Lower leg skin (tissue), 4 donors: Measurements from ENCODE around the gene CNTFR. TPM values are rescaled to one million over a fixed set of nuclear protein-coding genes. Genes with fewer than 3 reads are reported as not detected.

Source experiments
- DNase-seq, 2 donors: peaks; one replicate each; pipeline ENCODE4 v3.0.0-alpha.2; 2019; ENCODE audit warnings: low spot score in 2 of 2
- H3K4me3 ChIP-seq: fragments of 200-600 bp; sonication (generic); 2 replicates; pipeline ENCODE4 v1.5.1; 2017; ENCODE audit warnings: mild to moderate bottlenecking, low read depth; ENCODE audit not compliant: poor library complexity, severe bottlenecking
- POLR2A ChIP-seq, 2 donors: fragments of 450-650 bp; IDR thresholded peaks; one replicate each; pipeline ENCODE4 v1.6.1; 2016 to 2017; ENCODE audit warnings: antibody characterized with exemption in 2 of 2, mild to moderate bottlenecking in 1 of 2, moderate library complexity in 1 of 2
- WGBS, 2 donors: methylation state at CpG; one replicate each; pipeline ENCODE4 v1.1.5; 2018; 5-methylcytosine and 5-hydroxymethylcytosine counted together
- intact Hi-C: fragments of 100-400 bp; cut with DNase I; formaldehyde crosslinking; loops from one replicate; pipeline ENCODE4 v1.15.0; 2023; ENCODE audit warnings: low total_unique reads
- total RNA-seq, 4 donors: library from RNA; depleted of rRNA; stranded (reverse); fragments of >200 nt; gene quantifications; one replicate each; pipeline ENCODE4 v1.1.0, GENCODE V29; 2016
- TF ChIP-seq, protein P1 (sequence below), 3 donors: fragments of 450-650 bp; IDR thresholded peaks; one replicate each; pipeline ENCODE4 v1.5.1; 2016; ENCODE audit warnings: antibody characterized with exemption in 3 of 3, mild to moderate bottlenecking in 3 of 3, moderate library complexity in 2 of 3

Gene CNTFR
- total RNA-seq, 4 donors from 2014 or later = 2.5 to 13.4 (median 3.9) TPM

DNA sequence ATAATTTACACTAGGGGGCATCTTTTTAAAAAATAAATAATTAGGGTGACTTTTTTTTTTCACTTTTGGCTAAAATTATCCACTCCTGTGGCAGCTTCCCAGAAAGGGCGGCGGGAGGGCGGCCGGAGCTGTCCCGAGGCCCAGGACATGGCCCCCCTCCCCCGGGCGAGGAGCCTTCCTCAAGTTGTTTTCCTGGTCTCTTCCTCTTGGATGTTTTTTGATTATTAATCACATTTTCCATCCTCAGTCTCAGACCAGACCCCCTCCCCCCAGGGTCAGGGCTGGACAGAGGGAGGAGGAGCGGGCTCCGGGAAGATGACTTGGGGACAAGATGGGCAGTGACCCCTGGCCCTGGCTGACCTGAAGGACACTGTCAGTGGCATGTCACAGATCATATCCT lies 4.7 kb upstream of the CNTFR start:
- intact Hi-C loops = loop anchor here (5.0 to 10.0 kb wide), 2 partner anchors 42 to 159 kb away; no protein-coding TSS in a partner anchor
- WGBS, 2 donors = 61 to 65% methylated on average over 9 of the region's 9 CpGs
- no peak overlapping the region for H3K4me3 ChIP-seq
- no peak for TF ChIP-seq POLR2A (IDR thresholded peaks at IDR 0.05)
- TF ChIP-seq, protein P1, sequence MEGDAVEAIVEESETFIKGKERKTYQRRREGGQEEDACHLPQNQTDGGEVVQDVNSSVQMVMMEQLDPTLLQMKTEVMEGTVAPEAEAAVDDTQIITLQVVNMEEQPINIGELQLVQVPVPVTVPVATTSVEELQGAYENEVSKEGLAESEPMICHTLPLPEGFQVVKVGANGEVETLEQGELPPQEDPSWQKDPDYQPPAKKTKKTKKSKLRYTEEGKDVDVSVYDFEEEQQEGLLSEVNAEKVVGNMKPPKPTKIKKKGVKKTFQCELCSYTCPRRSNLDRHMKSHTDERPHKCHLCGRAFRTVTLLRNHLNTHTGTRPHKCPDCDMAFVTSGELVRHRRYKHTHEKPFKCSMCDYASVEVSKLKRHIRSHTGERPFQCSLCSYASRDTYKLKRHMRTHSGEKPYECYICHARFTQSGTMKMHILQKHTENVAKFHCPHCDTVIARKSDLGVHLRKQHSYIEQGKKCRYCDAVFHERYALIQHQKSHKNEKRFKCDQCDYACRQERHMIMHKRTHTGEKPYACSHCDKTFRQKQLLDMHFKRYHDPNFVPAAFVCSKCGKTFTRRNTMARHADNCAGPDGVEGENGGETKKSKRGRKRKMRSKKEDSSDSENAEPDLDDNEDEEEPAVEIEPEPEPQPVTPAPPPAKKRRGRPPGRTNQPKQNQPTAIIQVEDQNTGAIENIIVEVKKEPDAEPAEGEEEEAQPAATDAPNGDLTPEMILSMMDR (IDR thresholded peaks at IDR 0.05) = no peak
- no peak for DNase-seq

DNA sequence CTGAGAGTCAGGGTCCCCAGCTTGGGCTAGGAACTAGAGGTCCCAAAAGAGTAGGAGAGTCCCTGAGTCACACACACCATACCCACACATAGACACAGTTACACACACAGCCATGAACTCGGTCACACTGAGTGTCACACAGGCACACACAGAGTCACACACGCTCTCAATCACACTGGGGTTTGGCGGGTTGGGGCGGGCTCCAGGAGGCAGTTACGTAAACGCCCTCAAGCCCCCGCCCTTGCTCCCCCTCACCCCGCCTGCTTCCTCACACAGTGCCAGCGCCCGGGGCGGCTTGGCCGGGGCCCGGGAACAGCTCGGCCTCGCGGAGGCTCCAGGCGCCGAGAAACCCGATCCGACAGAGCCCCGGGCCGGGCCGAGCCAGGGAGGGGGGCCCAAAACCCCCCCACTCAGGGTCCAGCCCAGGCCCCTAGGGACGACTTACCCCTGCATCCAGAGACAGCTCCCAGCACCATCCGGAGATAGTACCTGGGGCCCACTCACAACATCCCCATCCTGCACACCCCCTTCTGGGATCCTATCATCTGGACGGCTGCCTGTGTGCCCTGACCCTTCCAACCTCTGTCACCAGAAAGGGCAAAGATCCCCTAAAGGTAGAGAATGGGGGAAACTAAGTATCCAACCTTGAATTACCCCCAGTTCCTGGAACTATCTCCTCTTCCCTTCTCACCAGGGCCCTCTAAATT lies 3.5 kb upstream of the CNTFR start:
- intact Hi-C loops = loop anchor here (5.0 to 10.0 kb wide), 2 partner anchors 41 to 158 kb away; no protein-coding TSS in a partner anchor
- WGBS, 2 donors = 1 to 2% methylated on average over 12 to 18 of the region's 26 CpGs
- DNase-seq = peak; percentile 79 to 97
- H3K4me3 ChIP-seq = no peak overlapping the region
- TF ChIP-seq POLR2A (IDR thresholded peaks at IDR 0.05) = no peak
- TF ChIP-seq, protein P1 (IDR thresholded peaks at IDR 0.05) = no peak

DNA sequence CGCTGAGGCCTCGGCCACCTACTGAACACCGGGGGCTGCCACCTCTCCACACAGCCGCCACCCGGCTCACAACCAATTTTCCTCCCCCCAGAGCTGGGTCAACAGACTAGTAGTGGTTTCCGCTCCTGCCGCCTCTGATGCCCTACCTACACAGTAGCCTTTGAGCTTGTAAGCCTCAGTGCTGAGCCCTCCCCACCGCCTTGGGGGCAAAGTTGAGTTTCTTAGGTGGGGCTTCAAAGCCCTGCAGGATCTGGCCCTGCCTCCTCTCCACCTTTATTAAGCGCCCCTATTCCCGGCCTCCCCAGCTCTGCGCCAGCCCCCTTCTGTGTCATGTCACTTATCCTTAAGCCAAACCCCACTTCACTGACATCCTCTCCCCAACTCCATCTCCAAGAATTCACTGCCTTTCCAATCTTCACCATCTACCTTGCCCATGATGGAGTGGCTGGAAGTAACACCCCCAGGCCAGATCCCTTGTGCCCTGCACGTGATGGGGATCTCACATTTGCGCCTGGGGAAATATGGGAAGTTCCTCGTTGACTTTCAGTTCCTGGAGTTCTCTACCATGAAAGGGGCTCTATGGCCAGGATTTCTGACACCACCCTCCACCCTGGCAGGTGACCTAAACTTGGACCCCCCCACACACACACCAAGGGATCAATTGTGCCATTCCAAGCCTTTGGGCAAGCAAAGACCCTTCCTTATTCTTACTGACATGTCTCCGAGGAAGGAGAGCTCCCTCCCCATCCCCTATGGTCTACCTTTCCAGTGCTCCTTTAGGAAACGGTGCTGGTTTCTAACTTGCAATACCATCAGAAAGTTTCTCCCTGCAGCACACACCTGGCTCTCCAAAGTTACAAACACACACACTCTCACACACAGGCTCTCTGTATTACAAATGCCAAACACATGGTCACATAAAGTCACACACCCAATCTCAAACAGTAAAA lies 2.7 kb upstream of the CNTFR start:
- TF ChIP-seq, protein P1 (IDR thresholded peaks at IDR 0.05) = no peak
- TF ChIP-seq POLR2A (IDR thresholded peaks at IDR 0.05) = no peak
- no peak for DNase-seq
- H3K4me3 ChIP-seq = no peak overlapping the region
- WGBS, 2 donors = 30 to 33% methylated on average over 15 to 16 of the region's 16 CpGs
- intact Hi-C loops = loop anchor here (5.0 to 10.0 kb wide), 2 partner anchors 40 to 157 kb away; no protein-coding TSS in a partner anchor

DNA sequence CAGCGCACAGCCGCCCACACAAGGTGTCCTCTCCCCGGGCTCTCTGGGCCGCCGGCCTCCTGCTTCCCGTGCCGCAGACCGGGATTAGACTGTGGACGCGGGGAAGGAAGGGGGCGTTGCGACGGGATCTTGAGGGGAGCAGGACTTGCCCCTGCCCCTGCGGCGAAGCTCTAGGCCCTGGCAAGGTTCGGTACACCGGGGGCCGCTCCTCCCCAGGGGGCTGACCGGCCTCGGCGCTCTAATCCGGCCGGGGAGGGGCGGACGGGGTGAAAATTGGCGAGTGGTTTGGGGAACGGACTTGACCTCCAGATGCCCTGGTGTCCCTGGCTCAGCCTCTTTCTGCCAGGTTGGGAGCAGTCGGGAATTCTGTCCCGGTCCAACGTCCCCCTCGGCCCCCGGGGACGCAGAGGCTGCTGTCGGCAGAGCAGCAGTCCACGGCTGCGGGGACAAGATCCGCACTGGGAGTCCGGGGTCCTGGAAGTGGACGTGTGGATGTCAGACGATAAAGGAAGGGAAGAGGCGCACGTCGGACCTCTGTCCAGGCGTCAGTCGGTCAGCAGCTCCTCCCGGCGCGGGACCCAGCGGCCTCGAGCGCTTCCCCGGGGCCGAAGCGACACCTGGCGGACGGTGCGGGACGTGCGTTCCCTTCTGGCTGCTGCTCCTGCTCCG lies 1.9 kb upstream of the CNTFR start:
- DNase-seq = peak; percentile 80 to 97
- TF ChIP-seq POLR2A (IDR thresholded peaks at IDR 0.05) = no peak
- TF ChIP-seq, protein P1 (IDR thresholded peaks at IDR 0.05) = peak in 1 of 3 donors; percentile 66
- H3K4me3 ChIP-seq = peak overlapping the region; percentile 31
- intact Hi-C loops = loop anchor here (5.0 to 10.0 kb wide), 2 partner anchors 39 to 157 kb away; no protein-coding TSS in a partner anchor
- WGBS, 2 donors = 4 to 7% methylated on average over 36 to 50 of the region's 60 CpGs
